A549 (cell line): Measurements from ENCODE around the gene NUDT14.

Experiments used
- CHD4 ChIP-seq: fragments of 200-600 bp; sonication (generic); IDR thresholded peaks from 2 replicates; pipeline ENCODE4 v1.6.1; 2016; ENCODE audit warnings: antibody characterized with exemption, mild to moderate bottlenecking, borderline replicate concordance
- KDM1A ChIP-seq: fragments of 200-600 bp; sonication (generic); IDR thresholded peaks from 2 replicates; pipeline ENCODE4 v1.6.1; 2016; ENCODE audit warnings: low read depth, mild to moderate bottlenecking
- POLR2A ChIP-seq: IDR thresholded peaks from 2 replicates; pipeline ENCODE4 v1.6.1; 2012; ENCODE audit warnings: mild to moderate bottlenecking, low read length
- RAD21 ChIP-seq, 2 experiments: fragments of >200 bp in 1 of 2; sonication (Bioruptor Twin) in 1 of 2; formaldehyde crosslinking in 1 of 2; IDR thresholded peaks in 1 of 2; conservative IDR thresholded peaks in 1 of 2; 2 replicates in 1 of 2; 3 replicates in 1 of 2; pipeline ENCODE4 v1.6.1; 2012 to 2018; ENCODE audit warnings: inconsistent platforms in 1 of 2
- RCOR1 ChIP-seq: fragments of 150-350 bp; IDR thresholded peaks from 2 replicates; pipeline ENCODE4 v1.6.1; 2014; ENCODE audit warnings: antibody characterized with exemption, low read length, low read depth
- RNF2 ChIP-seq: fragments of 200-600 bp; sonication (generic); IDR thresholded peaks from 2 replicates; pipeline ENCODE4 v1.6.1; 2016; ENCODE audit warnings: low read depth, mild to moderate bottlenecking, antibody characterized with exemption, moderate library complexity, borderline replicate concordance
- TF ChIP-seq, protein P1 (sequence below): fragments of >200 bp; sonication (Bioruptor Twin); formaldehyde crosslinking; IDR thresholded peaks from 3 replicates; pipeline ENCODE4 v1.5.1; 2016

DNA sequence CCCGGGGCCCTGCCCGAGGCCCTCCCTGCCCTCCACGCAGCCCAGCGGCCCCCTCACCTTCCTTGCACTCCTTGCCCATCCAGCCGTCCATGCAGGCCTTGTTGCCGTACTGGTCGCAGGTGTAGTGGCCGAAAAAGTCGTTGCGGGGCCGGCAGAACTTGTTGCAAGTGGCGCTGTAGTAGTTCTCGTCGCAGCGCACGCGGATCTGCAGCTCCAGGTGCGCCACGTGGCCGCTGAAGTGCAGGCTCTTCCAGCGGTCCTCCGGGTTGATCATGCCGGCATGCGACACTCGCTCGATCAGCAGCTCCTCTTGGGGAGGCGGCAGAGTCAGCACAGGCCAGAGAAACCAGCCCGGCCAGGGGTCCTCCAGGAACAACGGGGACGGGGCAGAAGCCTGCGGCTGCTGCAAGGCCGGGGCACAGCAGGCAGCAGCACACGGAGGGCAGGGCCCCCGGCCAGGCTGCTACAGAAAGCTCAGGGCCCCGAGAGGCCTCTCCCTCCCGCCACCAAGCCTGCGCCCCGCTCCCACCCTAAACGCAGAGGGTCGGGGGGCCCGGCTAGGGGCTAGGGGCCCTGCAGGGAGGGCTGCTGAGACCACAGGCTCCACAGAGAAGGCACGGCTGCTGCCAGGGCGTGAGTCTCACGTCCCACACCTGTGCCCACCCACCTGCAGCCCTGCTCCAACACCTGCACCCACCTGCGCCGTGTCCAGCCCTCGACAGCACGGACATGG is 25.3 kb downstream of the NUDT14 start:
- TF ChIP-seq, protein P1, sequence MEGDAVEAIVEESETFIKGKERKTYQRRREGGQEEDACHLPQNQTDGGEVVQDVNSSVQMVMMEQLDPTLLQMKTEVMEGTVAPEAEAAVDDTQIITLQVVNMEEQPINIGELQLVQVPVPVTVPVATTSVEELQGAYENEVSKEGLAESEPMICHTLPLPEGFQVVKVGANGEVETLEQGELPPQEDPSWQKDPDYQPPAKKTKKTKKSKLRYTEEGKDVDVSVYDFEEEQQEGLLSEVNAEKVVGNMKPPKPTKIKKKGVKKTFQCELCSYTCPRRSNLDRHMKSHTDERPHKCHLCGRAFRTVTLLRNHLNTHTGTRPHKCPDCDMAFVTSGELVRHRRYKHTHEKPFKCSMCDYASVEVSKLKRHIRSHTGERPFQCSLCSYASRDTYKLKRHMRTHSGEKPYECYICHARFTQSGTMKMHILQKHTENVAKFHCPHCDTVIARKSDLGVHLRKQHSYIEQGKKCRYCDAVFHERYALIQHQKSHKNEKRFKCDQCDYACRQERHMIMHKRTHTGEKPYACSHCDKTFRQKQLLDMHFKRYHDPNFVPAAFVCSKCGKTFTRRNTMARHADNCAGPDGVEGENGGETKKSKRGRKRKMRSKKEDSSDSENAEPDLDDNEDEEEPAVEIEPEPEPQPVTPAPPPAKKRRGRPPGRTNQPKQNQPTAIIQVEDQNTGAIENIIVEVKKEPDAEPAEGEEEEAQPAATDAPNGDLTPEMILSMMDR = no peak
- TF ChIP-seq CHD4 = no peak
- TF ChIP-seq KDM1A = no peak
- no peak for TF ChIP-seq RAD21 (conservative IDR thresholded peaks at IDR 0.05 in 1 of 2, IDR thresholded peaks at IDR 0.05 in 1 of 2)
- TF ChIP-seq RNF2 = no peak
- no peak for TF ChIP-seq POLR2A
- no peak for TF ChIP-seq RCOR1
